Measurements from ENCODE around the gene PPM1J.

The PPM1J gene

DNA sequence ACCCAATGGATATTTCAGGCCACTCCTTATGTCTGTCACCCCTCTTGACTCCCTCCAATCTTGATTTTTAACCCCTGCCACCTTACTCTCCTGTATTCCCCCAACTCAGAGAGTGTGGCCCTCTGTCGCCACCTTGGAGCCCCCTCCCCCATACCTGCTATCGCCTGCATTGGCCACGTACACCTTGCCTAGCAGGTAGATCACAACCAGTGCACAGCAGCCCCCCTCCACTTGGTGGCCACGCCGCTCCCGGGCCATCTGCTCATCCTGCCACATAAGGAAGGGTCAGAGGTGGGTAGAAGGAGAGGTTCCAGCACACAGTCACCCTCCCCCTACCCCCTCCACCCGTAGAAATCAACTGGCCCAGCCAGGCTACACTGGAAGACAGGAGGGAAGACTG, 2.9 kb downstream of the PPM1J start:
- TF ChIP-seq CTCF (IDR thresholded peaks at IDR 0.05; ENCODE audit: poor library complexity, severe bottlenecking): no peak
- no peak for DNase-seq (ENCODE audit: low spot score)
- Histone ChIP-seq H3K4me1 (ENCODE audit: insufficient read depth, poor library complexity, severe bottlenecking) (no peaks in the 10 kb centered on the region), H3K4me3 (ENCODE audit: severe bottlenecking) (no peak overlapping the region), H3K9me3 (ENCODE audit: severe bottlenecking) (no peaks in the 10 kb centered on the region), H3K36me3 (ENCODE audit: low read depth) (no peaks in the 10 kb centered on the region), H3K27me3 (ENCODE audit: insufficient read depth, poor library complexity, severe bottlenecking) (no peaks in the 10 kb centered on the region), H3K27ac (ENCODE audit: poor library complexity, severe bottlenecking) (no peak overlapping the region)
- no peak for ATAC-seq (ENCODE audit: low read depth)

GRCh38 chr1:112711670-112712069, 3.5 kb downstream of the PPM1J start:
- ATAC-seq (ENCODE audit: low read depth): no peak
- DNase-seq (ENCODE audit: low spot score): no peak
- H3K27me3 ChIP-seq (ENCODE audit: insufficient read depth, poor library complexity, severe bottlenecking): no peaks in the 10 kb centered on the region
- no peak for TF ChIP-seq CTCF (IDR thresholded peaks at IDR 0.05; ENCODE audit: poor library complexity, severe bottlenecking)
- no peaks in the 10 kb centered on the region for H3K36me3 ChIP-seq (ENCODE audit: low read depth)
- H3K4me1 ChIP-seq (ENCODE audit: insufficient read depth, poor library complexity, severe bottlenecking): no peaks in the 10 kb centered on the region
- H3K9me3 ChIP-seq (ENCODE audit: severe bottlenecking): no peaks in the 10 kb centered on the region
- no peak overlapping the region for H3K27ac ChIP-seq (ENCODE audit: poor library complexity, severe bottlenecking)
- no peak overlapping the region for H3K4me3 ChIP-seq (ENCODE audit: severe bottlenecking)

GRCh38 chr1:112711041-112711440, 4.1 kb downstream of the PPM1J start:
- Histone ChIP-seq H3K4me3 (ENCODE audit: severe bottlenecking) (no peak overlapping the region), H3K27me3 (ENCODE audit: insufficient read depth, poor library complexity, severe bottlenecking) (no peaks in the 10 kb centered on the region), H3K36me3 (ENCODE audit: low read depth) (no peaks in the 10 kb centered on the region), H3K9me3 (ENCODE audit: severe bottlenecking) (no peaks in the 10 kb centered on the region), H3K27ac (ENCODE audit: poor library complexity, severe bottlenecking) (no peak overlapping the region), H3K4me1 (ENCODE audit: insufficient read depth, poor library complexity, severe bottlenecking) (no peaks in the 10 kb centered on the region)
- TF ChIP-seq CTCF (IDR thresholded peaks at IDR 0.05; ENCODE audit: poor library complexity, severe bottlenecking): no peak
- ATAC-seq (ENCODE audit: low read depth) (no peak), DNase-seq (ENCODE audit: low spot score) (no peak)

- H3K4me3 ChIP-seq (ENCODE audit: severe bottlenecking): no peak overlapping the region
- no peaks in the 10 kb centered on the region for H3K4me1 ChIP-seq (ENCODE audit: insufficient read depth, poor library complexity, severe bottlenecking)
- no peak overlapping the region for H3K27ac ChIP-seq (ENCODE audit: poor library complexity, severe bottlenecking)
- no peak for TF ChIP-seq CTCF (IDR thresholded peaks at IDR 0.05; ENCODE audit: poor library complexity, severe bottlenecking)
- ATAC-seq (ENCODE audit: low read depth) (no peak), DNase-seq (ENCODE audit: low spot score) (no peak)
- H3K36me3 ChIP-seq (ENCODE audit: low read depth): no peaks in the 10 kb centered on the region
- no peaks in the 10 kb centered on the region for H3K27me3 ChIP-seq (ENCODE audit: insufficient read depth, poor library complexity, severe bottlenecking)
- no peaks in the 10 kb centered on the region for H3K9me3 ChIP-seq (ENCODE audit: severe bottlenecking)
Measured at GRCh38 chr1:112710586-112710985, 4.5 kb downstream of the PPM1J start.

GRCh38 chr1:112710159-112710558, 5.0 kb downstream of the PPM1J start:
- DNase-seq (ENCODE audit: low spot score) (no peak), ATAC-seq (ENCODE audit: low read depth) (no peak)
- no peaks in the 10 kb centered on the region for H3K9me3 ChIP-seq (ENCODE audit: severe bottlenecking)
- no peak overlapping the region for H3K27ac ChIP-seq (ENCODE audit: poor library complexity, severe bottlenecking)
- H3K4me3 ChIP-seq (ENCODE audit: severe bottlenecking): no peak overlapping the region
- H3K4me1 ChIP-seq (ENCODE audit: insufficient read depth, poor library complexity, severe bottlenecking): no peaks in the 10 kb centered on the region
- no peaks in the 10 kb centered on the region for H3K36me3 ChIP-seq (ENCODE audit: low read depth)
- no peak for TF ChIP-seq CTCF (IDR thresholded peaks at IDR 0.05; ENCODE audit: poor library complexity, severe bottlenecking)
- H3K27me3 ChIP-seq (ENCODE audit: insufficient read depth, poor library complexity, severe bottlenecking): no peaks in the 10 kb centered on the region
